ENCODE results near the gene ZNRF4.

DNA sequence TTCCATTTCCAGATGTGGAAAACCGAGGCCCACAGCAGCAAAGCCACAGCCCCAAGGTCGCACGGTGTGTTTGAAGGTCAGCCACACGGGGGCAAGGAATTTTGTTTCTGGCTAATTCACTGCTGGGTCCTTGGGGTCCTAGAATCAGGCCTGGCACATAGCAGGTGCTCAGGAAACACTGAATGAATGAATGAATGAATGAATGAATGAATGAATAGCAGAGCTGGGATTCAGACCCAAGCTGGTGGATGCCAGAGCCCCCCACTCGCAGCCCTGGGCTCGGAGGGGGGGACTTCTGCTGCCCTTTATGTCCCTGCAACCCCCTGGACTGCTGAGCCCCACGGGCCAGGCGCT lies 37.0 kb downstream of the ZNRF4 start:
- TF ChIP-seq POLR2A (IDR thresholded peaks at IDR 0.05; ENCODE audit: low read depth, low read length) (no peak), TAF1 (IDR thresholded peaks at IDR 0.05; ENCODE audit: borderline replicate concordance, low read depth, low read length) (no peak)
